ENCODE data around the gene MICU1. TPM values are rescaled to one million over a fixed set of nuclear protein-coding genes. Genes with fewer than 3 reads are reported as not detected.

The MICU1 gene
- polyA plus RNA-seq, 1 donor (not counting 4 experiments of a cell fraction or from before 2014, with no cell fraction given): 19.4 TPM

DNA sequence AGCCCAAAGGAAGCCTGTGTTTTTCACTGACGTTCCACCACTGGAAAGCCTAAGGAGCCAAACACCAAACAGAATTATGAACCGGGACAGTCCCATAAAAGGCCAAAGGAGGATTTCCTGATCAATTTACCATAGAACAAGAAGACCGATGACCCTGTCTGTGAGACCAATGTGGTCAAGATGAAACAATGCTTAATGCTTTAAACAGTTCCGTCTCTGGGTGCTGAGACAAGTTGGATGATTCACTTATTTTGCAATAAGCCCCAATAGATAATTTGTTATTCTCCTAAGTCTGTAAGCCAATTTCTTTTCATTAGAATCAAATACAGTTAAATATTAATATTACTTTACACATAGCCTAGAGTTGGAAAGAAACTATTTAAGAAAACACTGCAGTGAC, 134.9 kb downstream of the MICU1 start:
- Histone ChIP-seq H3K79me2 (ENCODE audit: control insufficient read depth, insufficient read depth, low read length) (no peaks in the 10 kb centered on the region), H3K36me3 (ENCODE audit: control insufficient read depth in 2 of 2, extremely low read depth in 1 of 2, insufficient read depth in 2 of 2, low read length in 2 of 2) (peaks cover 0 to 1% of the 10 kb centered on the region in 2 experiments), H2AFZ (ENCODE audit: control insufficient read depth, low read length) (no peak overlapping the region), H3K9ac (ENCODE audit: control insufficient read depth, extremely low read depth, insufficient read depth, low read length) (no peak overlapping the region), H3K4me1 (ENCODE audit: control insufficient read depth, extremely low read depth, insufficient read depth, low read length) (no peaks in the 10 kb centered on the region), H3K4me3 (ENCODE audit: control insufficient read depth in 2 of 3, extremely low read depth in 1 of 3, insufficient read depth in 2 of 3, low read depth in 1 of 3, low read length in 3 of 3) (no peak overlapping the region), H4K20me1 (ENCODE audit: control insufficient read depth, extremely low read depth, insufficient read depth, low read length) (no peaks in the 10 kb centered on the region), H3K27ac (ENCODE audit: control insufficient read depth, insufficient read depth, low read length) (no peak overlapping the region), H3K9me3 (ENCODE audit: control insufficient read depth, low read depth, low read length) (no peaks in the 10 kb centered on the region), H3K27me3 (ENCODE audit: control insufficient read depth, extremely low read depth, insufficient read depth, low read length) (no peaks in the 10 kb centered on the region), H3K4me2 (ENCODE audit: control insufficient read depth, extremely low read depth, insufficient read depth, low read depth, low read length) (no peak overlapping the region), H3K9me1 (ENCODE audit: control insufficient read depth, extremely low read depth, insufficient read depth, low read length) (no peaks in the 10 kb centered on the region)
- TF ChIP-seq CTCF (optimal IDR thresholded peaks at IDR 0.05 in 1 of 3, IDR thresholded peaks at IDR 0.05 in 1 of 3, conservative IDR thresholded peaks at IDR 0.05 in 1 of 3; ENCODE audit: extremely low read depth in 1 of 3, insufficient read depth in 2 of 3, low read length in 3 of 3): no peak
- no peak for FAIRE-seq
- no peak for DNase-seq (ENCODE audit: low read depth, low spot score)
- dilution Hi-C loops (cut with MboI; ENCODE audit: extremely low pct_ligation_motif_present, low sequenced_read_pairs): no loop called here

DNA sequence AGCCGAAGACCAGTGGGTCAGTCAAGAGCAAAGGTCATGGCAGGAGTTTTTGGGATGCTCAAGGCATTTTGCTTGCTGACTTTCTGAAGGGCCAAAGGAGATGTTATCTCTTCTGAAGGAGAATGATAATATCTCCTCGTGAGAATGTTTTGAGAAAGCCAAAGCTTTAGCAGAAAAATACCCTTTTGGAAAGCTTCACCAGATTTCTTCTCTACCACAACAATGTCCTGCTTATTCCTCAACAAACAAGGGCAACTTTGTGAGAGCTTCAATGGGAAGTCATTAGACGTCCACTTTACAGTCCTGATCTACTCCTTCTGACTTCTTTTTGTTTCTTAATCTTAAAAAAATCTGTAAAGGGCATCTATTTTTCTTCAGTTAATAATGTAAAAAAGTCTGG, 138.4 kb downstream of the MICU1 start:
- no peak overlapping the region for H3K9ac ChIP-seq (ENCODE audit: control insufficient read depth, extremely low read depth, insufficient read depth, low read length)
- H3K4me3 ChIP-seq (ENCODE audit: control insufficient read depth in 2 of 3, extremely low read depth in 1 of 3, insufficient read depth in 2 of 3, low read depth in 1 of 3, low read length in 3 of 3): no peak overlapping the region
- H3K4me1 ChIP-seq (ENCODE audit: control insufficient read depth, extremely low read depth, insufficient read depth, low read length): no peaks in the 10 kb centered on the region
- no peaks in the 10 kb centered on the region for H4K20me1 ChIP-seq (ENCODE audit: control insufficient read depth, extremely low read depth, insufficient read depth, low read length)
- H3K36me3 ChIP-seq (ENCODE audit: control insufficient read depth in 2 of 2, extremely low read depth in 1 of 2, insufficient read depth in 2 of 2, low read length in 2 of 2): peaks cover 0 to 1% of the 10 kb centered on the region in 2 experiments
- H3K9me3 ChIP-seq (ENCODE audit: control insufficient read depth, low read depth, low read length): no peaks in the 10 kb centered on the region
- no peak for FAIRE-seq
- no peaks in the 10 kb centered on the region for H3K27me3 ChIP-seq (ENCODE audit: control insufficient read depth, extremely low read depth, insufficient read depth, low read length)
- TF ChIP-seq CTCF (optimal IDR thresholded peaks at IDR 0.05 in 1 of 3, IDR thresholded peaks at IDR 0.05 in 1 of 3, conservative IDR thresholded peaks at IDR 0.05 in 1 of 3; ENCODE audit: extremely low read depth in 1 of 3, insufficient read depth in 2 of 3, low read length in 3 of 3): no peak
- TF ChIP-seq EZH2 (IDR thresholded peaks at IDR 0.05; ENCODE audit: low read length): no peak
- no peaks in the 10 kb centered on the region for H3K79me2 ChIP-seq (ENCODE audit: control insufficient read depth, insufficient read depth, low read length)
- DNase-seq (ENCODE audit: low read depth, low spot score): no peak
- dilution Hi-C loops (cut with MboI; ENCODE audit: extremely low pct_ligation_motif_present, low sequenced_read_pairs): no loop called here
- H3K4me2 ChIP-seq (ENCODE audit: control insufficient read depth, extremely low read depth, insufficient read depth, low read depth, low read length): no peak overlapping the region
- H3K9me1 ChIP-seq (ENCODE audit: control insufficient read depth, extremely low read depth, insufficient read depth, low read length): no peaks in the 10 kb centered on the region
- no peak overlapping the region for H3K27ac ChIP-seq (ENCODE audit: control insufficient read depth, insufficient read depth, low read length)
- no peak overlapping the region for H2AFZ ChIP-seq (ENCODE audit: control insufficient read depth, low read length)

Data from keratinocyte (primary cell).